ENCODE results near the gene LMO2.

The LMO2 gene

GRCh38 chr11:33910958-33911339, 19.1 kb upstream of the LMO2 start:
- H3K4me3 ChIP-seq (ENCODE audit: low read depth, low read length) = no peak overlapping the region
- peaks cover 8% of the 10 kb centered on the region for H3K9me3 ChIP-seq (ENCODE audit: severe bottlenecking)
- no peaks in the 10 kb centered on the region for H3K27me3 ChIP-seq (ENCODE audit: insufficient read depth, low read depth, severe bottlenecking)
- no peaks in the 10 kb centered on the region for H3K36me3 ChIP-seq
- DNase-seq = no peak
- no peak for TF ChIP-seq CTCF (IDR thresholded peaks at IDR 0.05; ENCODE audit: low read depth, low read length)
- H3K27ac ChIP-seq = no peak overlapping the region

GRCh38 chr11:33910296-33910957, 18.6 kb upstream of the LMO2 start:
- Histone ChIP-seq H3K27ac (no peak overlapping the region), H3K27me3 (ENCODE audit: insufficient read depth, low read depth, severe bottlenecking) (no peaks in the 10 kb centered on the region)
- DNase-seq = no peak

GRCh38 chr11:33909552-33909951, 17.7 kb upstream of the LMO2 start:
- H3K36me3 ChIP-seq = no peaks in the 10 kb centered on the region
- H3K27ac ChIP-seq = no peak overlapping the region
- H3K4me3 ChIP-seq (ENCODE audit: low read depth, low read length) = no peak overlapping the region
- H3K9me3 ChIP-seq (ENCODE audit: severe bottlenecking) = peaks cover 10% of the 10 kb centered on the region
- TF ChIP-seq CTCF (IDR thresholded peaks at IDR 0.05; ENCODE audit: low read depth, low read length) = no peak
- no peaks in the 10 kb centered on the region for H3K27me3 ChIP-seq (ENCODE audit: insufficient read depth, low read depth, severe bottlenecking)
- DNase-seq = no peak

More at GRCh38 chr11:33910296-33910957, 18.6 kb upstream of the LMO2 start:
- no peak for TF ChIP-seq CTCF (IDR thresholded peaks at IDR 0.05; ENCODE audit: low read depth, low read length)
- H3K9me3 ChIP-seq (ENCODE audit: severe bottlenecking) = peaks cover 8% of the 10 kb centered on the region
- no peak overlapping the region for H3K4me3 ChIP-seq (ENCODE audit: low read depth, low read length)
- no peaks in the 10 kb centered on the region for H3K36me3 ChIP-seq

GRCh38 chr11:33909150-33909549, 17.3 kb upstream of the LMO2 start:
- Histone ChIP-seq H3K4me3 (ENCODE audit: low read depth, low read length) (no peak overlapping the region), H3K36me3 (no peaks in the 10 kb centered on the region), H3K27ac (no peak overlapping the region), H3K9me3 (ENCODE audit: severe bottlenecking) (peaks cover 8% of the 10 kb centered on the region), H3K27me3 (ENCODE audit: insufficient read depth, low read depth, severe bottlenecking) (no peaks in the 10 kb centered on the region)
- no peak for TF ChIP-seq CTCF (IDR thresholded peaks at IDR 0.05; ENCODE audit: low read depth, low read length)
- DNase-seq = no peak

GRCh38 chr11:33907421-33907820, 15.5 kb upstream of the LMO2 start:
- Histone ChIP-seq H3K4me3 (ENCODE audit: low read depth, low read length) (no peak overlapping the region; the same call in 1 of the 2 replicates), H3K27ac (peak overlapping the region; percentile 13), H3K27me3 (ENCODE audit: insufficient read depth, low read depth, severe bottlenecking) (no peaks in the 10 kb centered on the region), H3K9me3 (ENCODE audit: severe bottlenecking) (peaks cover 2% of the 10 kb centered on the region), H3K36me3 (no peaks in the 10 kb centered on the region)
- no peak for TF ChIP-seq CTCF (IDR thresholded peaks at IDR 0.05; ENCODE audit: low read depth, low read length)
- DNase-seq = peak; percentile 63
